Measurements from ENCODE around the gene SLC28A3.

DNA sequence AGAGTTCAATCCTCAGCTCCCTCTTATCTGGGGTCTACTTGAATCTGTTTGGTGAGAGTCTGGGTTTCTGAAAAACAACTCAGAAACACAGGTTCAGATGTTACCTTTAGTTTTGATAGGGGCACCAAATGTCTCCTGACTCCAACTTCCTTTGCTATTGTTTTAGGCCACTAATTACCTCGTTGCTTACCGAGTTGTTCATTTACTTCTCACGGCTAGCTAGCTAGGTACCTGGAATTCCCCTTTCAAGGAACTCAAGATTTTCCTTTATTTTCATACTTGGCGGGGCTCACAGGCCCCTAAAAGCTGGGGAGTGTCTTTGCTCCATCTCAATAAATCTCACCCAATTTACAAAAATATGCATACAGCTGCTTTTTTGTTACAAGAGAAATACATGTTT lies 111.4 kb downstream of the SLC28A3 start:
- TF ChIP-seq POLR2AphosphoS5 (IDR thresholded peaks at IDR 0.05; ENCODE audit: low read depth, low read length), result no peak
- TF ChIP-seq, protein P1, sequence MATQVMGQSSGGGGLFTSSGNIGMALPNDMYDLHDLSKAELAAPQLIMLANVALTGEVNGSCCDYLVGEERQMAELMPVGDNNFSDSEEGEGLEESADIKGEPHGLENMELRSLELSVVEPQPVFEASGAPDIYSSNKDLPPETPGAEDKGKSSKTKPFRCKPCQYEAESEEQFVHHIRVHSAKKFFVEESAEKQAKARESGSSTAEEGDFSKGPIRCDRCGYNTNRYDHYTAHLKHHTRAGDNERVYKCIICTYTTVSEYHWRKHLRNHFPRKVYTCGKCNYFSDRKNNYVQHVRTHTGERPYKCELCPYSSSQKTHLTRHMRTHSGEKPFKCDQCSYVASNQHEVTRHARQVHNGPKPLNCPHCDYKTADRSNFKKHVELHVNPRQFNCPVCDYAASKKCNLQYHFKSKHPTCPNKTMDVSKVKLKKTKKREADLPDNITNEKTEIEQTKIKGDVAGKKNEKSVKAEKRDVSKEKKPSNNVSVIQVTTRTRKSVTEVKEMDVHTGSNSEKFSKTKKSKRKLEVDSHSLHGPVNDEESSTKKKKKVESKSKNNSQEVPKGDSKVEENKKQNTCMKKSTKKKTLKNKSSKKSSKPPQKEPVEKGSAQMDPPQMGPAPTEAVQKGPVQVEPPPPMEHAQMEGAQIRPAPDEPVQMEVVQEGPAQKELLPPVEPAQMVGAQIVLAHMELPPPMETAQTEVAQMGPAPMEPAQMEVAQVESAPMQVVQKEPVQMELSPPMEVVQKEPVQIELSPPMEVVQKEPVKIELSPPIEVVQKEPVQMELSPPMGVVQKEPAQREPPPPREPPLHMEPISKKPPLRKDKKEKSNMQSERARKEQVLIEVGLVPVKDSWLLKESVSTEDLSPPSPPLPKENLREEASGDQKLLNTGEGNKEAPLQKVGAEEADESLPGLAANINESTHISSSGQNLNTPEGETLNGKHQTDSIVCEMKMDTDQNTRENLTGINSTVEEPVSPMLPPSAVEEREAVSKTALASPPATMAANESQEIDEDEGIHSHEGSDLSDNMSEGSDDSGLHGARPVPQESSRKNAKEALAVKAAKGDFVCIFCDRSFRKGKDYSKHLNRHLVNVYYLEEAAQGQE (IDR thresholded peaks at IDR 0.05; ENCODE audit: insufficient read depth in 1 of 2, low read depth in 2 of 2, low read length in 2 of 2), result no peak
- TF ChIP-seq SIN3A (IDR thresholded peaks at IDR 0.05; ENCODE audit: borderline replicate concordance, insufficient read depth, low read length), result no peak
- no peak for TF ChIP-seq TAF1 (IDR thresholded peaks at IDR 0.05; ENCODE audit: borderline replicate concordance, insufficient read depth, low read length)
- TF ChIP-seq FOXP2 (optimal IDR thresholded peaks at IDR 0.05; ENCODE audit: borderline replicate concordance, extremely low read depth, extremely low read length, insufficient read depth), result no peak

All from PFSK-1 (cell line).